SU-DHL-6 (cell line): Measurements from ENCODE around the gene OR52A1.

ENCODE experiments used
- CTCF ChIP-seq: fragments of 200-600 bp; sonication (generic); IDR thresholded peaks from one replicate; pipeline ENCODE4 v1.5.1; 2017; ENCODE audit warnings: antibody characterized with exemption, mild to moderate bottlenecking, low read length, moderate library complexity; ENCODE audit not compliant: insufficient read depth, poor library complexity, severe bottlenecking
- EZH2phosphoT487 ChIP-seq: fragments of 200-600 bp; sonication (generic), shearing (Covaris generic); conservative IDR thresholded peaks from 2 replicates; pipeline ENCODE4 v1.6.1; 2018; ENCODE audit warnings: mild to moderate bottlenecking, antibody characterized with exemption, low read length, moderate library complexity, mixed read lengths

- TF ChIP-seq CTCF (no peak), EZH2phosphoT487 (no peak)
Observed at GRCh38 chr11:5196067-5196466, 41.5 kb upstream of the OR52A1 start.
